ENCODE results near the gene PLA2G4C. TPM values are rescaled to one million over a fixed set of nuclear protein-coding genes. Genes with fewer than 3 reads are reported as not detected.

The PLA2G4C gene
- total and polyA plus RNA-seq, 7 experiments from 2014 or later: 1.2 to 21.2 (median 6.4) TPM

- no peak overlapping the region for H3K27ac Mint-ChIP-seq
- H3K4me1 Mint-ChIP-seq: no peaks in the 10 kb centered on the region
- ChIA-PET CTCF (no interaction called here), POLR2A (no interaction called here)
- H3K4me3 Mint-ChIP-seq: no peak overlapping the region
- H3K36me3 Mint-ChIP-seq: peaks cover 0 to 15% (median 3%) of the 10 kb centered on the region in 5 donors
- no peaks in the 10 kb centered on the region for H3K27me3 ChIP-seq (ENCODE audit: control insufficient read depth in 2 of 2, insufficient read depth in 2 of 2, low read length in 2 of 2)
- H3K36me3 ChIP-seq (ENCODE audit: control insufficient read depth in 2 of 3, insufficient read depth in 3 of 3, low read length in 3 of 3): no peaks in the 10 kb centered on the region
- no peak for DNase-seq
- H3K27me3 Mint-ChIP-seq: peaks cover 0 to 11% (median 4%) of the 10 kb centered on the region in 5 donors
- no peaks in the 10 kb centered on the region for H3K4me1 ChIP-seq (ENCODE audit: control insufficient read depth in 2 of 2, insufficient read depth in 2 of 2, low read length in 2 of 2)
- intact Hi-C loops (cut with micrococcal nuclease): no loop called here
- H3K4me3 ChIP-seq (ENCODE audit: low read length): no peak overlapping the region
- no peaks in the 10 kb centered on the region for H3K9me3 ChIP-seq (ENCODE audit: control insufficient read depth in 2 of 3, low read length in 3 of 3)
- peaks cover 0 to 8% (median 3%) of the 10 kb centered on the region in 11 donors for H3K9me3 Mint-ChIP-seq
- H3K27ac ChIP-seq (ENCODE audit: low read depth, low read length): no peak overlapping the region
- ATAC-seq: no peak
Observed at GRCh38 chr19:48051335-48052033, 59.1 kb downstream of the PLA2G4C start.

DNA sequence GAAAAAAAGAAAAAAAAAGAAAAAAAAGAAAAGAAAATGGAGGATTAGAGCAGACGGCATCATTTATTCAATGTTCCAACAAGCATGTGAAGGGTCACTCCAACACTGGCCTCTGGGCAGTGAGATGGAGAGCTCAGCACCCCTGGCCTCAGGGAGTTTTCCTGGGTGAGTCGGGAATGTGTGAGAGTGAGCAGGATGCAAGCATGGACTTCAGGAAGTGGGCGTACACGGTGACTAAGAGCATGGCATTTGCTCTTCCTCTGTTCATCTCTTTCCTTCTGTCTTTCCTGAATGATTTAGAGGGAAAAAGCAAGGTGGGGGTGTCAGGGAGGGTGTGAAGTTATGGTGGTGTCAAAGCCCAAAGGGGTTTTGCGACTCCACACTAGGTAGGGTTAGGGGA is 66.1 kb downstream of the PLA2G4C start:
- no peak overlapping the region for H3K27ac Mint-ChIP-seq
- Histone ChIP-seq H3K36me3 (ENCODE audit: control insufficient read depth in 2 of 3, insufficient read depth in 3 of 3, low read length in 3 of 3) (no peaks in the 10 kb centered on the region), H3K9me3 (ENCODE audit: control insufficient read depth in 2 of 3, low read length in 3 of 3) (no peaks in the 10 kb centered on the region), H3K27me3 (ENCODE audit: control insufficient read depth in 2 of 2, insufficient read depth in 2 of 2, low read length in 2 of 2) (no peaks in the 10 kb centered on the region), H3K27ac (ENCODE audit: low read depth, low read length) (no peak overlapping the region), H3K4me1 (ENCODE audit: control insufficient read depth in 2 of 2, insufficient read depth in 2 of 2, low read length in 2 of 2) (no peaks in the 10 kb centered on the region), H3K4me3 (ENCODE audit: low read length) (no peak overlapping the region)
- no peaks in the 10 kb centered on the region for H3K4me1 Mint-ChIP-seq
- intact Hi-C loops (cut with micrococcal nuclease): no loop called here
- DNase-seq: no peak
- no peak for ATAC-seq
- H3K4me3 Mint-ChIP-seq: no peak overlapping the region
- CTCF ChIA-PET: no interaction called here
- H3K27me3 Mint-ChIP-seq: peaks cover 2 to 52% (median 42%) of the 10 kb centered on the region in 5 donors
- H3K36me3 Mint-ChIP-seq: peaks cover 0 to 6% (median 0%) of the 10 kb centered on the region in 5 donors
- peaks cover 0 to 4% (median 0%) of the 10 kb centered on the region in 11 donors for H3K9me3 Mint-ChIP-seq
- POLR2A ChIA-PET: no interaction called here

- POLR2A ChIA-PET: no interaction called here
- H3K27me3 Mint-ChIP-seq: peaks cover 4 to 59% (median 49%) of the 10 kb centered on the region in 5 donors
- H3K4me1 ChIP-seq (ENCODE audit: control insufficient read depth in 2 of 2, insufficient read depth in 2 of 2, low read length in 2 of 2): no peaks in the 10 kb centered on the region
Observed at GRCh38 chr19:48043675-48044258, 66.8 kb downstream of the PLA2G4C start, which contains the start of gene CABP5. TSS of gene CABP5 (minus strand) at chr19:48044079. CDS start at chr19:48043922, 157 bp downstream.

GRCh38 chr19:48041877-48042580 is 68.6 kb downstream of the PLA2G4C start:
- ChIA-PET POLR2A (no interaction called here), CTCF (no interaction called here)
- intact Hi-C loops (cut with micrococcal nuclease): no loop called here
- no peak overlapping the region for H3K4me3 Mint-ChIP-seq
- Histone ChIP-seq H3K27ac (ENCODE audit: low read depth, low read length) (no peak overlapping the region), H3K27me3 (ENCODE audit: control insufficient read depth in 2 of 2, insufficient read depth in 2 of 2, low read length in 2 of 2) (no peaks in the 10 kb centered on the region), H3K4me1 (ENCODE audit: control insufficient read depth in 2 of 2, insufficient read depth in 2 of 2, low read length in 2 of 2) (no peaks in the 10 kb centered on the region), H3K36me3 (ENCODE audit: control insufficient read depth in 2 of 3, insufficient read depth in 3 of 3, low read length in 3 of 3) (no peaks in the 10 kb centered on the region), H3K9me3 (ENCODE audit: control insufficient read depth in 2 of 3, low read length in 3 of 3) (no peaks in the 10 kb centered on the region), H3K4me3 (ENCODE audit: low read length) (no peak overlapping the region)
- peaks cover 4 to 60% (median 48%) of the 10 kb centered on the region in 5 donors for H3K27me3 Mint-ChIP-seq
- peak overlapping the region in 1 of 9 donors; percentile 70 for H3K27ac Mint-ChIP-seq
- peaks cover 0 to 7% (median 0%) of the 10 kb centered on the region in 5 donors for H3K36me3 Mint-ChIP-seq
- ATAC-seq: no peak
- peaks cover 0 to 10% (median 4%) of the 10 kb centered on the region in 11 donors for H3K9me3 Mint-ChIP-seq
- no peak for DNase-seq
- no peaks in the 10 kb centered on the region for H3K4me1 Mint-ChIP-seq

More at GRCh38 chr19:48043675-48044258, 66.8 kb downstream of the PLA2G4C start, which contains the start of gene CABP5:
- Mint-ChIP-seq H3K4me1 (no peaks in the 10 kb centered on the region), H3K27ac (no peak within 1 kb of the TSS), H3K36me3 (peaks cover 0 to 7% (median 0%) of the 10 kb centered on the region in 5 donors), H3K4me3 (no peak within 1 kb of the TSS), H3K9me3 (peaks cover 0 to 7% (median 4%) of the 10 kb centered on the region in 11 donors)
- no peaks in the 10 kb centered on the region for H3K9me3 ChIP-seq (ENCODE audit: control insufficient read depth in 2 of 3, low read length in 3 of 3)
- DNase-seq (no peak), ATAC-seq (no peak)
- CTCF ChIA-PET: no interaction called here
- intact Hi-C loops (cut with micrococcal nuclease): no loop called here
- no peak within 1 kb of the TSS for H3K27ac ChIP-seq (ENCODE audit: low read depth, low read length)
- no peaks in the 10 kb centered on the region for H3K36me3 ChIP-seq (ENCODE audit: control insufficient read depth in 2 of 3, insufficient read depth in 3 of 3, low read length in 3 of 3)
- no peaks in the 10 kb centered on the region for H3K27me3 ChIP-seq (ENCODE audit: control insufficient read depth in 2 of 2, insufficient read depth in 2 of 2, low read length in 2 of 2)
- H3K4me3 ChIP-seq (ENCODE audit: low read length): no peak within 1 kb of the TSS

- H3K27me3 Mint-ChIP-seq: peaks cover 6 to 57% (median 47%) of the 10 kb centered on the region in 5 donors
- POLR2A ChIA-PET: no interaction called here
- ATAC-seq: no peak
Observed at GRCh38 chr19:48036765-48037164, 73.9 kb downstream of the PLA2G4C start.

DNA sequence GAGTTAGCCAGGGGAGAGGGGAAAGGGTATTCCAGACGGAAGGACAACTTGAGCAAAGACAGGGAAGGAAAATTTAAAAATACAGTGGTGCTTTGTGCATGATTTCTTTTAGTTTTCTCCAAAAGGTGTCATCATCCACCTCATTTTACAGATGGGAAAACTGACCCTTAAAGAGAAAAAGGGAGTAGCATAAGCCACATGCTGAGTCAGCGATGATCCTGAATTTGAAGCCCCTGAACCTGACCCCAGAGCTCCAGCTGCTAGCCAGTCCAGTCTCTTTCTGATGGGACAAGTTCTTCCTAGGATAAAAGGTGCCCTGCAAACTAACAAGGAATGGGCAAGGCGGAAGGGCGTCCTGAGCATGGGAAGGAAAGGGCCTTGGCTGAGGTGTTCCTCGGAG is 77.0 kb downstream of the PLA2G4C start:
- Histone ChIP-seq H3K4me3 (ENCODE audit: low read length) (no peak overlapping the region), H3K27me3 (ENCODE audit: control insufficient read depth in 2 of 2, insufficient read depth in 2 of 2, low read length in 2 of 2) (no peaks in the 10 kb centered on the region), H3K27ac (ENCODE audit: low read depth, low read length) (no peak overlapping the region), H3K9me3 (ENCODE audit: control insufficient read depth in 2 of 3, low read length in 3 of 3) (peaks cover 0 to 8% (median 0%) of the 10 kb centered on the region in 3 experiments), H3K36me3 (ENCODE audit: control insufficient read depth in 2 of 3, insufficient read depth in 3 of 3, low read length in 3 of 3) (no peaks in the 10 kb centered on the region), H3K4me1 (ENCODE audit: control insufficient read depth in 2 of 2, insufficient read depth in 2 of 2, low read length in 2 of 2) (no peaks in the 10 kb centered on the region)
- no peak for ATAC-seq
- Mint-ChIP-seq H3K27me3 (peaks cover 7 to 43% (median 33%) of the 10 kb centered on the region in 5 donors), H3K4me3 (no peak overlapping the region), H3K9me3 (peaks cover 0 to 19% (median 11%) of the 10 kb centered on the region in 11 donors), H3K4me1 (peaks cover 0 to 6% (median 0%) of the 10 kb centered on the region in 7 donors), H3K27ac (no peak overlapping the region), H3K36me3 (peaks cover 0 to 11% (median 0%) of the 10 kb centered on the region in 5 donors)
- CTCF ChIA-PET: no interaction called here
- intact Hi-C loops (cut with micrococcal nuclease): no loop called here
- no peak for DNase-seq
- POLR2A ChIA-PET: no interaction called here

More at GRCh38 chr19:48036765-48037164, 73.9 kb downstream of the PLA2G4C start:
- Mint-ChIP-seq H3K36me3 (peaks cover 0 to 19% (median 0%) of the 10 kb centered on the region in 5 donors), H3K27ac (no peak overlapping the region), H3K4me1 (peaks cover 0 to 2% (median 0%) of the 10 kb centered on the region in 7 donors), H3K9me3 (peaks cover 0 to 27% (median 11%) of the 10 kb centered on the region in 11 donors), H3K4me3 (no peak overlapping the region)
- Histone ChIP-seq H3K4me3 (ENCODE audit: low read length) (no peak overlapping the region), H3K27me3 (ENCODE audit: control insufficient read depth in 2 of 2, insufficient read depth in 2 of 2, low read length in 2 of 2) (no peaks in the 10 kb centered on the region), H3K9me3 (ENCODE audit: control insufficient read depth in 2 of 3, low read length in 3 of 3) (peaks cover 0 to 8% (median 0%) of the 10 kb centered on the region in 3 experiments), H3K4me1 (ENCODE audit: control insufficient read depth in 2 of 2, insufficient read depth in 2 of 2, low read length in 2 of 2) (no peaks in the 10 kb centered on the region), H3K36me3 (ENCODE audit: control insufficient read depth in 2 of 3, insufficient read depth in 3 of 3, low read length in 3 of 3) (no peaks in the 10 kb centered on the region), H3K27ac (ENCODE audit: low read depth, low read length) (no peak overlapping the region)
- DNase-seq: no peak
- intact Hi-C loops (cut with micrococcal nuclease): no loop called here
- CTCF ChIA-PET: no interaction called here

Measured in naive thymus-derived CD4-positive, alpha-beta T cell (primary cell).